22Rv1 (cell line): ENCODE measurements around the gene CD72.

Experiments
- ZFX ChIP-seq: fragments of 450-650 bp; IDR thresholded peaks from 2 replicates; pipeline ENCODE4 v1.6.1; 2017; ENCODE audit warnings: antibody characterized with exemption, borderline replicate concordance
- TF ChIP-seq, protein P1 (sequence below): fragments of 450-650 bp; IDR thresholded peaks from 2 replicates; pipeline ENCODE4 v1.5.1; 2017; ENCODE audit warnings: mild to moderate bottlenecking

- TF ChIP-seq, protein P1, sequence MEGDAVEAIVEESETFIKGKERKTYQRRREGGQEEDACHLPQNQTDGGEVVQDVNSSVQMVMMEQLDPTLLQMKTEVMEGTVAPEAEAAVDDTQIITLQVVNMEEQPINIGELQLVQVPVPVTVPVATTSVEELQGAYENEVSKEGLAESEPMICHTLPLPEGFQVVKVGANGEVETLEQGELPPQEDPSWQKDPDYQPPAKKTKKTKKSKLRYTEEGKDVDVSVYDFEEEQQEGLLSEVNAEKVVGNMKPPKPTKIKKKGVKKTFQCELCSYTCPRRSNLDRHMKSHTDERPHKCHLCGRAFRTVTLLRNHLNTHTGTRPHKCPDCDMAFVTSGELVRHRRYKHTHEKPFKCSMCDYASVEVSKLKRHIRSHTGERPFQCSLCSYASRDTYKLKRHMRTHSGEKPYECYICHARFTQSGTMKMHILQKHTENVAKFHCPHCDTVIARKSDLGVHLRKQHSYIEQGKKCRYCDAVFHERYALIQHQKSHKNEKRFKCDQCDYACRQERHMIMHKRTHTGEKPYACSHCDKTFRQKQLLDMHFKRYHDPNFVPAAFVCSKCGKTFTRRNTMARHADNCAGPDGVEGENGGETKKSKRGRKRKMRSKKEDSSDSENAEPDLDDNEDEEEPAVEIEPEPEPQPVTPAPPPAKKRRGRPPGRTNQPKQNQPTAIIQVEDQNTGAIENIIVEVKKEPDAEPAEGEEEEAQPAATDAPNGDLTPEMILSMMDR = no peak
- TF ChIP-seq ZFX = no peak
These were observed 53.6 kb downstream of the CD72 start for GRCh38 chr9:35564658-35565061.
